GM06990 (cell line): ENCODE measurements around the gene CD300LF.

ENCODE experiments used
- DNase-seq: peaks from one replicate; pipeline ENCODE4 v3.0.0-alpha.2; 2011; ENCODE audit not compliant: insufficient read length; ENCODE audit errors: extremely low read depth
- H3K27me3 ChIP-seq: replicated peaks from 2 replicates; pipeline ENCODE4 v1.6.0; 2011; ENCODE audit warnings: low read length; ENCODE audit not compliant: control insufficient read depth, insufficient read depth
- H3K36me3 ChIP-seq: 2 replicates; pipeline ENCODE4 v1.5.1; 2011; ENCODE audit warnings: low read length; ENCODE audit not compliant: control insufficient read depth, insufficient read depth
- H3K4me3 ChIP-seq: replicated peaks from 2 replicates; pipeline ENCODE4 v1.5.1; 2011; ENCODE audit warnings: low read depth, mild to moderate bottlenecking, control low read depth, low read length
- TF ChIP-seq, protein P1 (sequence below): IDR thresholded peaks from 2 replicates; pipeline ENCODE4 v1.5.1; 2011; ENCODE audit warnings: low read length, control low read depth, mild to moderate bottlenecking, inconsistent platforms; ENCODE audit not compliant: insufficient read depth, poor library complexity, severe bottlenecking

The CD300LF gene

DNA sequence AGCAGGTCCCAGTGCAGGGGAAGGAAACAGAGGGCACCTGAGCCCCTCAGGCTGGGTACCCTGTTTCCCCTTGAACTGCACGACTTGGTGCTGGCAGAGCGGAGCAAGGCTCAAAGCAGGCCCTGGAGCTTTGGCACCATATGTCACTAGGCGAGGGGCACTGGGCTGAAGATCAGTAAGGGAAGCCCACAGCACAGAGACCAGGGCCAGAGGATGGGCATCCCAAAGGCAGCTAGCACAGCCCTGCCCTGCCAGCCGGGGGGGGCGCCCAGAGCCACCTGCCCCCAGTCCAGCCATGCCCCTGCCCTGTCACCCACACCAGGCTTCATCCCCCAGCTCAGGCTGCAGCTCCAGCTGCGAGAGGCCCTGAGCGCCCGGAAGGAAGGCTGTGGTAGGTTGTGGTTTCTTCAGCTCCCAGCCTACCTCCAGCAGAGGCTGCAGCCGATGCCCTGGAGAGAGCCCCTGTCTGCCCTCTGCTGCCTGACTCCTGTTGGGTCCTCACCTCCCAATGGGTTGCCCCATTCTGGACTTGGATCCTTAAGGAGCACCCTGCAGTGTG is 46.6 kb upstream of the CD300LF start:
- peak; percentile 60 for DNase-seq
- Histone ChIP-seq H3K27me3 (no peaks in the 10 kb centered on the region), H3K36me3 (peaks cover 2% of the 10 kb centered on the region; the same call in 1 of the 2 replicates), H3K4me3 (no peak overlapping the region)
- TF ChIP-seq, protein P1, sequence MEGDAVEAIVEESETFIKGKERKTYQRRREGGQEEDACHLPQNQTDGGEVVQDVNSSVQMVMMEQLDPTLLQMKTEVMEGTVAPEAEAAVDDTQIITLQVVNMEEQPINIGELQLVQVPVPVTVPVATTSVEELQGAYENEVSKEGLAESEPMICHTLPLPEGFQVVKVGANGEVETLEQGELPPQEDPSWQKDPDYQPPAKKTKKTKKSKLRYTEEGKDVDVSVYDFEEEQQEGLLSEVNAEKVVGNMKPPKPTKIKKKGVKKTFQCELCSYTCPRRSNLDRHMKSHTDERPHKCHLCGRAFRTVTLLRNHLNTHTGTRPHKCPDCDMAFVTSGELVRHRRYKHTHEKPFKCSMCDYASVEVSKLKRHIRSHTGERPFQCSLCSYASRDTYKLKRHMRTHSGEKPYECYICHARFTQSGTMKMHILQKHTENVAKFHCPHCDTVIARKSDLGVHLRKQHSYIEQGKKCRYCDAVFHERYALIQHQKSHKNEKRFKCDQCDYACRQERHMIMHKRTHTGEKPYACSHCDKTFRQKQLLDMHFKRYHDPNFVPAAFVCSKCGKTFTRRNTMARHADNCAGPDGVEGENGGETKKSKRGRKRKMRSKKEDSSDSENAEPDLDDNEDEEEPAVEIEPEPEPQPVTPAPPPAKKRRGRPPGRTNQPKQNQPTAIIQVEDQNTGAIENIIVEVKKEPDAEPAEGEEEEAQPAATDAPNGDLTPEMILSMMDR = peak; percentile 41

DNA sequence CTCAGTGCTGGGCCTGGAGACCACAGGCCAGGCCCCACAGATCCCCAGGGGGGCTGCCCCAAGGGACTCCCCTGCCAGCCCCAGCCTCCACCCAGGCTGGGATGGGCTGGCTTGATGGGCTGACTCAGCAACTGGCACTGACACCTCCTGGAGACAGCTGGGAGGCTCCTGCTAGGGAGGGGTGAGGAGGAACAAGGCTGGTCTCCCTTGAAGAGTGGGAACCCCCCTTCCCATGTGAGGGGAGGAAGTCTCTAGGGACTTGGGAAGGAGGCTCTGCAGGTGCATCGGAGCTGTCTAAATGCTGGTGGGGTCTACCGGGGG is 46.1 kb upstream of the CD300LF start:
- DNase-seq = no peak
- peaks cover 2% of the 10 kb centered on the region; the same call in 1 of the 2 replicates for H3K36me3 ChIP-seq
- TF ChIP-seq, protein P1 = no peak
- H3K27me3 ChIP-seq = no peaks in the 10 kb centered on the region
- no peak overlapping the region for H3K4me3 ChIP-seq

DNA sequence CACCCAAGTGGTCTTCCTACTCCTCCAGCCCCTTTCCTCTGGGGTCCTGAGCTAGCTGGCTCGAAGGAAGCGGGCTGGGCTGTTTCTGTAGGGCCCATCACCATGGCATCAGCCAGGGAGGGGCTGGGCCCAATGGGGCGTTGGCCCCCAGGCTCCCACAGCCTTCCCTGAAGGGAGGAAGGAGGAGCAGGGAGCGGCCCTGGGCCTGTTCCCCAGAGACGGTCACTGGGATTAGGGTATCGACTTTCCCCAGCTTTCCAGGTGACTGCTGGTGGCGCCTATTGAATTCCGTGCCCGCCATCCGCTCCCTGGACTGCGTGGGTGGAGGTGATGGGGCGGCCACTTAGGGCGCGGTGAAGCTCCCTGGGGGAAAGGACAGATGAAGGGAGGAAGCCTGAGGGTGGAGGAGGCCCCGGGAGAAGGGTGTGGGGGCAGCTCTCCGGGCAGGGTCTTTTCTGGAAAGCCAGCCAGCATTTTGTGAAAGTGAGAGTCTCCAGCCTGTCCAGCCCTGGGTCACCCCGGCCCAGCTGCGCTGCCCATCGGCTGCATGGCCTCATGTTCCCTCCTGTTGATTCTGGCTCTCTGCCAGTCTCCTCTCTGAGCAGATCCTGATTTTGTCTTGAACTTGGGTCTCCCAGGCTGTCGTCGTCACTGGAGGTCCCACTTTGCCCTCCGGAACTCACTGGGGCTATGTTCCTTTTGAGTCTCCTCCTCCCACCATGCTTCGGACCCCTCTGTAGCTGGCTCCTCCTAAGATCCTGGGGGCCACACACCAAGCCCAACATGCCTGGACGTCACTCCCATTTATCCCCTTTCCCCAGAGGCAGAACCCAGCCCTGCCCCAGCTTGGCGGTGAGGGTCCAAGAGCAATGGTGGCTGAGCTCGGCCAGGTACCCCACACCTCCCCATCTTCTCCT is 45.5 kb upstream of the CD300LF start:
- Histone ChIP-seq H3K4me3 (no peak overlapping the region), H3K36me3 (peaks cover 2% of the 10 kb centered on the region; the same call in 1 of the 2 replicates), H3K27me3 (no peaks in the 10 kb centered on the region)
- TF ChIP-seq, protein P1 = no peak
- DNase-seq = no peak

DNA sequence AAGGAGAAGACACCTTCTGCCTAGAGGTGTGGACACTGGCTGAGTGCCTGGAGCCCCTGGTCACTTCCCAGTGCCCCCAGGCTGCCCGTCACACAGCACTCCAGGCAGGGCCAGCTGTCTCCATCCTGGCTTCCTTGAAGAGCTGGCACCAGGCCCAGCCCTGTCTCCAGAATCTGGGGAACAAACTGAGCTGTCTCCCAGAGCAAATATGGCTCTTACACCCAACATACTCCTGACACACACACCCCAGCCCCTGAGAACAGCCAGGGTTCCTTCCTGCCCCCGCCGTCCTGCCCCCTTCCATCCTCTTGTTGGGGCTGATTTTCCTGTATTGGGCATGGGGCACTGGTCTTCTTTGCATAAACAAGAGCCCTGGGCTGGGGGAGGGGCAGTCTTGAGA is 44.8 kb upstream of the CD300LF start:
- Histone ChIP-seq H3K36me3 (no peaks in the 10 kb centered on the region; the same call in 1 of the 2 replicates), H3K4me3 (no peak overlapping the region), H3K27me3 (no peaks in the 10 kb centered on the region)
- TF ChIP-seq, protein P1 = no peak
- no peak for DNase-seq

DNA sequence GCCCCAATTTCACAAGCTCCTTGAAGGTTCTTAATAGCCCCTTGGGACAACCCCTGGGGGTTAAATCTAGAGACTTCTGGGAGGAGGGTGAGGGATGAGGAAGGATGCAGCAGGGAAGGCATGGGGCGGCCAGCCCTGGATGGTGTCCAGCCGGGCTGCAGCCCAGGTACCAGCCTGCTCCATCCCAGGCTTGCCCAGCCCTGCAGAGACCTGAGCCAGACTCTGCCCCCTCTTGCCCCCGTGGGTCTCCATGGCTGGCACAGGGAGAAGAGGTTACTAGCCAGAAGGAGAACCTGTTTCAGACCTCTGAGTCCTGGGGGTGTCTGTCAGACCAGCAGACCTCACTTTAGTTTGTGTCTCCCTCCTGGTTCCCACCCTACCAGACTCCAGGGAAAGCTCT is 44.2 kb upstream of the CD300LF start:
- TF ChIP-seq, protein P1 = no peak
- Histone ChIP-seq H3K4me3 (no peak overlapping the region), H3K27me3 (no peaks in the 10 kb centered on the region), H3K36me3 (no peaks in the 10 kb centered on the region; the same call in 1 of the 2 replicates)
- DNase-seq = no peak
